H1 (cell line): ENCODE results near the gene C3orf62. TPM values are rescaled to one million over a fixed set of nuclear protein-coding genes. Genes with fewer than 3 reads are reported as not detected.
A peak's percentile ranks its signal among the peaks of the same experiment; 100 is the strongest.

ENCODE experiments used
- CTCF ChIA-PET: fragments of 300-600 bp; sonication (Branson Sonifier 250); formaldehyde crosslinking; loops from one replicate; lab custom pipeline; 2021; ENCODE audit not compliant: partially characterized antibody; lab: Charles Lee
- POLR2A ChIA-PET: fragments of 300-600 bp; sonication (Branson Sonifier 250); formaldehyde crosslinking; loops from one replicate; lab custom pipeline; 2021; ENCODE audit warnings: inconsistent platforms; ENCODE audit not compliant: partially characterized antibody; lab: Charles Lee
- DNase-seq, 2 experiments: peaks; one replicate each; pipeline versions ENCODE4 v3.0.0 to v3.0.0-alpha.2; 2010 to 2022; ENCODE audit warnings: low spot score in 2 of 2, low read depth in 1 of 2, mixed read lengths in 1 of 2
- FAIRE-seq: peaks from 2 replicates; lab custom pipeline; 2011; peaks lifted over from hg19 to GRCh38; lab: Jason Lieb, UNC
- H2AFZ ChIP-seq: 2 replicates; pipeline ENCODE4 v1.8.1; 2012; ENCODE audit warnings: low read length, inconsistent platforms
- H2AK5ac ChIP-seq: 2 replicates; pipeline ENCODE4 v1.6.1; 2013; ENCODE audit warnings: low read depth, low read length
- H2BK120ac ChIP-seq: replicated peaks from 2 replicates; pipeline ENCODE3; 2013; ENCODE audit warnings: low read depth, low read length, inconsistent platforms
- H2BK12ac ChIP-seq: 2 replicates; pipeline ENCODE4 v1.6.1; 2013; ENCODE audit warnings: low read depth, low read length
- H2BK15ac ChIP-seq: 2 replicates; pipeline ENCODE4 v1.6.1; 2013; ENCODE audit warnings: low read length
- H2BK20ac ChIP-seq: 2 replicates; pipeline ENCODE4 v1.6.1; 2013; ENCODE audit warnings: low read length
- H2BK5ac ChIP-seq: 2 replicates; pipeline ENCODE4 v1.6.1; 2013; ENCODE audit warnings: low read depth, low read length
- H3K14ac ChIP-seq: 2 replicates; pipeline ENCODE4 v1.6.1; 2013; ENCODE audit warnings: inconsistent platforms; ENCODE audit not compliant: insufficient read length
- H3K18ac ChIP-seq: 2 replicates; pipeline ENCODE4 v1.6.1; 2013; ENCODE audit warnings: low read length; ENCODE audit errors: extremely low read depth
- H3K23ac ChIP-seq: 2 replicates; pipeline ENCODE4 v1.6.1; 2013; ENCODE audit warnings: inconsistent platforms; ENCODE audit not compliant: insufficient read length
- H3K23me2 ChIP-seq: 2 replicates; pipeline ENCODE4 v1.6.1; 2013; ENCODE audit warnings: low read depth, low read length
- H3K27ac ChIP-seq: 2 replicates; pipeline ENCODE4 v1.6.1; 2011; ENCODE audit warnings: low read depth, low read length, inconsistent platforms
- H3K27me3 ChIP-seq, 4 experiments: replicated peaks in 1 of 4; 1 replicate in 1 of 4; 2 replicates in 3 of 4; pipeline versions ENCODE4 v1.6.1 to v1.8.1; 2011 to 2013; ENCODE audit warnings: low read length in 3 of 4, mild to moderate bottlenecking in 3 of 4, inconsistent platforms in 2 of 4, mixed read lengths in 2 of 4, moderate library complexity in 1 of 4; ENCODE audit not compliant: control insufficient read depth in 3 of 4, insufficient read depth in 3 of 4; ENCODE audit errors: extremely low read depth in 1 of 4
- H3K36me3 ChIP-seq, 4 experiments: 2 replicates each; pipeline versions ENCODE4 v1.6.1 to v1.8.1; 2011 to 2013; ENCODE audit warnings: mild to moderate bottlenecking in 4 of 4, low read length in 3 of 4, moderate library complexity in 2 of 4, control low read depth in 1 of 4, inconsistent platforms in 1 of 4; ENCODE audit not compliant: insufficient read depth in 4 of 4, control insufficient read depth in 2 of 4
- H3K4ac ChIP-seq: replicated peaks from 2 replicates; pipeline ENCODE3; 2013; ENCODE audit warnings: low read length, low read depth, mixed read lengths, inconsistent platforms; ENCODE audit not compliant: insufficient read length
- H3K4me1 ChIP-seq, 4 experiments: replicated peaks in 1 of 4; 1 replicate in 1 of 4; 2 replicates in 3 of 4; pipeline versions ENCODE4 v1.6.1 to v1.8.1; 2011 to 2013; ENCODE audit warnings: low read length in 3 of 4, inconsistent platforms in 2 of 4, mixed read lengths in 1 of 4; ENCODE audit not compliant: insufficient read depth in 4 of 4, control insufficient read depth in 3 of 4
- H3K4me2 ChIP-seq, 2 experiments: 2 replicates each; pipeline versions ENCODE4 v1.6.1 to v1.8.1; 2011 to 2013; ENCODE audit warnings: low read depth in 2 of 2, low read length in 2 of 2, control low read depth in 1 of 2, inconsistent platforms in 1 of 2, mild to moderate bottlenecking in 1 of 2; ENCODE audit not compliant: insufficient read depth in 1 of 2
- H3K4me3 ChIP-seq, 4 experiments: fragments of 200-600, 300-600 bp in 1 of 4; sonication (generic), shearing (Covaris generic), sonication (Bioruptor Twin) in 1 of 4; 2 replicates each; pipeline versions ENCODE4 v1.5.1 to v1.8.1; 2011 to 2016; ENCODE audit warnings: low read length in 4 of 4, low read depth in 3 of 4, control low read depth in 2 of 4, inconsistent platforms in 2 of 4, mild to moderate bottlenecking in 2 of 4, mixed read lengths in 1 of 4, moderate library complexity in 1 of 4; ENCODE audit not compliant: insufficient read depth in 2 of 4; ENCODE audit errors: extremely low read depth in 1 of 4
- H3K56ac ChIP-seq: replicated peaks from 2 replicates; pipeline ENCODE3; 2013; ENCODE audit warnings: low read depth, mild to moderate bottlenecking, mixed read lengths, low read length, inconsistent platforms; ENCODE audit not compliant: insufficient read length
- H3K79me1 ChIP-seq: 2 replicates; pipeline ENCODE4 v1.6.1; 2013; ENCODE audit warnings: low read depth, low read length, control low read depth
- H3K79me2 ChIP-seq, 2 experiments: 2 replicates each; pipeline versions ENCODE4 v1.6.1 to v1.8.1; 2012 to 2013; ENCODE audit warnings: low read length in 2 of 2, mild to moderate bottlenecking in 2 of 2, inconsistent platforms in 1 of 2; ENCODE audit not compliant: insufficient read depth in 2 of 2, control insufficient read depth in 1 of 2
- H3K9ac ChIP-seq, 4 experiments: replicated peaks in 1 of 4; 1 replicate in 1 of 4; 2 replicates in 3 of 4; pipeline versions ENCODE4 v1.6.1 to v1.8.1; 2011 to 2013; ENCODE audit warnings: low read depth in 3 of 4, low read length in 3 of 4, control low read depth in 2 of 4, mild to moderate bottlenecking in 2 of 4, moderate library complexity in 2 of 4, inconsistent platforms in 1 of 4; ENCODE audit errors: extremely low read depth in 1 of 4
- H3K9me3 ChIP-seq, 2 experiments: 2 replicates each; pipeline versions ENCODE4 v1.6.1 to v1.8.1; 2012 to 2013; ENCODE audit warnings: mild to moderate bottlenecking in 2 of 2, moderate library complexity in 2 of 2, control low read depth in 1 of 2, inconsistent platforms in 1 of 2, low read depth in 1 of 2, low read length in 1 of 2, mixed read lengths in 1 of 2; ENCODE audit not compliant: insufficient read depth in 2 of 2
- H4K20me1 ChIP-seq, 2 experiments: replicated peaks in 1 of 2; 2 replicates each; pipeline versions ENCODE3 to v1.8.1; 2011 to 2013; ENCODE audit warnings: inconsistent platforms in 2 of 2, low read length in 2 of 2, mild to moderate bottlenecking in 1 of 2; ENCODE audit not compliant: insufficient read depth in 2 of 2, control insufficient read depth in 1 of 2
- H4K5ac ChIP-seq: 2 replicates; pipeline ENCODE4 v1.6.1; 2013; ENCODE audit warnings: low read length, low read depth, mixed read lengths, inconsistent platforms; ENCODE audit not compliant: insufficient read length
- H4K8ac ChIP-seq: 2 replicates; pipeline ENCODE4 v1.8.0; 2013; ENCODE audit warnings: mild to moderate bottlenecking, moderate library complexity, low read length, inconsistent platforms; ENCODE audit not compliant: insufficient read depth; ENCODE audit errors: extremely low read depth
- H4K91ac ChIP-seq: replicated peaks from 2 replicates; pipeline ENCODE3; 2013; ENCODE audit warnings: low read length, mixed read lengths, inconsistent platforms; ENCODE audit not compliant: insufficient read length
- E2F6 ChIP-seq: IDR thresholded peaks from 2 replicates; pipeline ENCODE4 v1.6.1; 2012; ENCODE audit warnings: inconsistent platforms
- RFX5 ChIP-seq: IDR thresholded peaks from 2 replicates; pipeline ENCODE4 v1.6.1; 2011; ENCODE audit warnings: low read depth, low read length, improper control_type of control experiment, borderline replicate concordance
- SIN3A ChIP-seq, 2 experiments: IDR thresholded peaks in 1 of 2; conservative IDR thresholded peaks in 1 of 2; 2 replicates each; pipeline ENCODE4 v1.6.1; 2011 to 2012; ENCODE audit warnings: low read length in 2 of 2, improper control_type of control experiment in 1 of 2, low read depth in 1 of 2, mild to moderate bottlenecking in 1 of 2
- WGBS, 2 experiments: shearing (Covaris generic) in 1 of 2; methylation state at CpG; one replicate each; pipeline versions ENCODE4 v1.1.6 to v1.1.7; 2013 to 2015; ENCODE audit warnings: low lambda C conversion rate in 2 of 2, mixed read lengths in 2 of 2, inconsistent platforms in 1 of 2, low coverage in 1 of 2, missing lambda C conversion rate in 1 of 2; ENCODE audit not compliant: insufficient replicate concordance in 2 of 2, insufficient coverage in 1 of 2, insufficient read length in 1 of 2; ENCODE audit errors: extremely low coverage in 1 of 2, missing lambda C conversion rate in 1 of 2; 5-methylcytosine and 5-hydroxymethylcytosine counted together
- polyA plus RNA-seq, 7 experiments: library from polyadenylated mRNA; depleted of rRNA in 3 of 7; stranded (reverse) in 5 of 7; unstranded in 2 of 7; fragments of >200 nt in 5 of 7; fragments of 200-250 nt in 2 of 7; gene quantifications; 1 replicate in 5 of 7; 2 replicates in 1 of 7; 4 replicates in 1 of 7; pipeline versions ENCODE4 v1.2.1 to v1.2.3, GENCODE V29; 2011 to 2013; ENCODE audit warnings: missing spikeins in 2 of 7, mixed read lengths in 2 of 7
- total RNA-seq: library from RNA; stranded (reverse); fragmentation: NEBNext Ultra II Directional; extraction: Animal tissue kit (Norgen Biotek cat#: 25700); gene quantifications from 2 replicates; pipeline ENCODE4 v1.2.1, GENCODE V29; 2021

Gene C3orf62
- total and polyA plus RNA-seq, 2 of the 8 experiments (the other 6 are each of a cell fraction or from before 2014, with no cell fraction given) = 1.1 to 3.0 TPM

GRCh38 chr3:49278548-49278947 is 1.5 kb upstream of the C3orf62 start:
- H3K4me1 ChIP-seq = peaks cover 0 to 4% (median 1%) of the 10 kb centered on the region in 4 experiments; a peak in 3 of 7 replicates
- H3K36me3 ChIP-seq = peaks cover 0 to 17% (median 9%) of the 10 kb centered on the region in 4 experiments; a peak in 7 of 8 replicates
- no peak overlapping the region for H3K18ac ChIP-seq
- H3K14ac ChIP-seq = no peak overlapping the region
- no peak overlapping the region for H4K8ac ChIP-seq
- no peaks in the 10 kb centered on the region for H4K20me1 ChIP-seq
- ChIA-PET POLR2A (interaction anchor here (0.9 to 1.9 kb wide), 4 partner anchors 8 to 114 kb away, joined by 3 to 10 read pairs (median 4); partner anchors contain the start of gene USP4), CTCF (interaction anchor here (0.6 to 1.6 kb wide), 6 partner anchors 12 to 105 kb away, joined by 3 to 4 read pairs (median 3); no protein-coding TSS in a partner anchor)
- FAIRE-seq = no peak
- H3K4me3 ChIP-seq = no peak overlapping the region
- no peak overlapping the region for H3K4me2 ChIP-seq
- H3K27me3 ChIP-seq = no peaks in the 10 kb centered on the region
- H2BK12ac ChIP-seq = no peak overlapping the region
- 94% methylated on average over 4 of the region's 4 CpGs; no CpG with 5 or more reads in 1 of the 2 experiments for WGBS, 2 experiments
- H2AK5ac ChIP-seq = no peak overlapping the region
- no peak for TF ChIP-seq SIN3A (conservative IDR thresholded peaks at IDR 0.05 in 1 of 2, IDR thresholded peaks at IDR 0.05 in 1 of 2; ENCODE audit: low read depth in 1 of 2, low read length in 2 of 2)
- no peak for TF ChIP-seq E2F6
- TF ChIP-seq RFX5 = no peak
- H2BK5ac ChIP-seq = no peak overlapping the region
- no peak overlapping the region for H2BK15ac ChIP-seq
- no peak overlapping the region for H3K23ac ChIP-seq
- H3K79me2 ChIP-seq = no peaks in the 10 kb centered on the region
- H3K27ac ChIP-seq = no peak overlapping the region
- no peak overlapping the region for H2BK20ac ChIP-seq
- no peak overlapping the region for H4K5ac ChIP-seq
- H2BK120ac ChIP-seq = no peak overlapping the region
- no peaks in the 10 kb centered on the region for H3K9me3 ChIP-seq
- H3K23me2 ChIP-seq = no peaks in the 10 kb centered on the region
- H3K4ac ChIP-seq = peak overlapping the region; percentile 33
- H4K91ac ChIP-seq = no peak overlapping the region
- H3K56ac ChIP-seq = no peak overlapping the region
- H3K9ac ChIP-seq = no peak overlapping the region
- DNase-seq = no peak
- no peak overlapping the region for H2AFZ ChIP-seq
- H3K79me1 ChIP-seq = no peaks in the 10 kb centered on the region
